ENCODE results near the gene PACSIN2. TPM values are rescaled to one million over a fixed set of nuclear protein-coding genes. Genes with fewer than 3 reads are reported as not detected.
A peak's percentile ranks its signal among the peaks of the same experiment; 100 is the strongest.

The PACSIN2 gene
- total RNA-seq, 1 donor from 2014 or later: 61.0 TPM

GRCh38 chr22:42855721-42856120 lies 159.2 kb downstream of the PACSIN2 start:
- peaks cover 1% of the 10 kb centered on the region for H3K36me3 Mint-ChIP-seq (ENCODE audit: insufficient read depth)
- H3K27ac Mint-ChIP-seq: peak overlapping the region; percentile 95

DNA sequence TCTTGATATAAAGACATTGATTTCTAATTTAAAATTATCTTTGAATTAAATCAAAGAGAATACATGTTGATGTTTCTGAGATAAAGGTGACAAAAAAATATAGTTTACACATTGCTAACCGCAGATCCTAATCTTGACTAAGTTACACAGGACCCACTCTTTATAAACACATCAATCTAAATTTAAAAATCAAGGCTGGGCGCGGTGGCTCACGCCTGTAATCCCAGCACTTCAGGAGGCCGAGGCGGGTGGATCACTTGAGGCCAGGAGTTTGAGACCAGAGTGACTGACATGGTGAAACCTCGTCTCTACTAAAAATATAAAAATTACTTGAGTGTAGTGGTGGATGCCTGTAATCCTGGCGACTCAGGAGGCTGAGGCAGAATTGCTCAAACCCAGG lies 159.7 kb downstream of the PACSIN2 start:
- no peaks in the 10 kb centered on the region for H3K9me3 Mint-ChIP-seq (ENCODE audit: low read depth)
- peaks cover 1% of the 10 kb centered on the region for H3K36me3 Mint-ChIP-seq (ENCODE audit: insufficient read depth)
- peak overlapping the region; percentile 44 for H3K4me3 Mint-ChIP-seq (ENCODE audit: low read depth)
- TF ChIP-seq, protein P1, sequence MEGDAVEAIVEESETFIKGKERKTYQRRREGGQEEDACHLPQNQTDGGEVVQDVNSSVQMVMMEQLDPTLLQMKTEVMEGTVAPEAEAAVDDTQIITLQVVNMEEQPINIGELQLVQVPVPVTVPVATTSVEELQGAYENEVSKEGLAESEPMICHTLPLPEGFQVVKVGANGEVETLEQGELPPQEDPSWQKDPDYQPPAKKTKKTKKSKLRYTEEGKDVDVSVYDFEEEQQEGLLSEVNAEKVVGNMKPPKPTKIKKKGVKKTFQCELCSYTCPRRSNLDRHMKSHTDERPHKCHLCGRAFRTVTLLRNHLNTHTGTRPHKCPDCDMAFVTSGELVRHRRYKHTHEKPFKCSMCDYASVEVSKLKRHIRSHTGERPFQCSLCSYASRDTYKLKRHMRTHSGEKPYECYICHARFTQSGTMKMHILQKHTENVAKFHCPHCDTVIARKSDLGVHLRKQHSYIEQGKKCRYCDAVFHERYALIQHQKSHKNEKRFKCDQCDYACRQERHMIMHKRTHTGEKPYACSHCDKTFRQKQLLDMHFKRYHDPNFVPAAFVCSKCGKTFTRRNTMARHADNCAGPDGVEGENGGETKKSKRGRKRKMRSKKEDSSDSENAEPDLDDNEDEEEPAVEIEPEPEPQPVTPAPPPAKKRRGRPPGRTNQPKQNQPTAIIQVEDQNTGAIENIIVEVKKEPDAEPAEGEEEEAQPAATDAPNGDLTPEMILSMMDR (IDR thresholded peaks at IDR 0.05; ENCODE audit: unreplicated experiment): no peak
- no peaks in the 10 kb centered on the region for H3K27me3 Mint-ChIP-seq
- H3K4me1 Mint-ChIP-seq (ENCODE audit: low read depth): peaks cover 5% of the 10 kb centered on the region
- no peak for DNase-seq (ENCODE audit: low spot score, unreplicated experiment)
- no peak overlapping the region for H3K27ac Mint-ChIP-seq

More at GRCh38 chr22:42855721-42856120, 159.2 kb downstream of the PACSIN2 start:
- Mint-ChIP-seq H3K9me3 (ENCODE audit: low read depth) (no peaks in the 10 kb centered on the region), H3K4me3 (ENCODE audit: low read depth) (peak overlapping the region; percentile 81), H3K27me3 (no peaks in the 10 kb centered on the region), H3K4me1 (ENCODE audit: low read depth) (peaks cover 2% of the 10 kb centered on the region)
- no peak for DNase-seq (ENCODE audit: low spot score, unreplicated experiment)
- TF ChIP-seq, protein P1 (IDR thresholded peaks at IDR 0.05; ENCODE audit: unreplicated experiment): no peak

- Mint-ChIP-seq H3K27me3 (no peaks in the 10 kb centered on the region), H3K27ac (no peak overlapping the region), H3K4me3 (ENCODE audit: low read depth) (no peak overlapping the region), H3K36me3 (ENCODE audit: insufficient read depth) (peaks cover 13% of the 10 kb centered on the region), H3K4me1 (ENCODE audit: low read depth) (peaks cover 2% of the 10 kb centered on the region), H3K9me3 (ENCODE audit: low read depth) (no peaks in the 10 kb centered on the region)
- TF ChIP-seq, protein P1 (IDR thresholded peaks at IDR 0.05; ENCODE audit: unreplicated experiment): no peak
- no peak for DNase-seq (ENCODE audit: low spot score, unreplicated experiment)
Observed at GRCh38 chr22:42848941-42849550, 165.9 kb downstream of the PACSIN2 start.

DNA sequence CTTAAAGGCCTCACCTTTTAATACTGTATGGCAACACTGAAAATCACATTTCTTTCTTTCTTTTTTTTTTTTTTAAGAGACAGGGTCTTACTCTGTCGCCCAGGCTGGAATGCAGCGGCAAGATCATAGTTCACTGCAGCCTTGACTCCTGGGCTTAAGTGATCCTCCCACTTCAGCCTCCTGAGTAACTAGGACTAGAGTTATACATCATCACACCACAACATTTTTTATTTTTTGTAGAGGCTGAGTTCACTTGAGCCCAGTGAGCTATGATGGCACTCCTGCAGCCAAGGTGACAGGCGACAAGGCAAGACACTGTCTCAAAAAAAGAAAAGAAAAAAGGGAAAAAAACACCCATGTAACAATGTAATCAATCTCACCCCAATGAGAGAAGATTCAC lies 167.8 kb downstream of the PACSIN2 start:
- TF ChIP-seq, protein P1 (IDR thresholded peaks at IDR 0.05; ENCODE audit: unreplicated experiment): no peak
- DNase-seq (ENCODE audit: low spot score, unreplicated experiment): no peak
- H3K27ac Mint-ChIP-seq: no peak overlapping the region
- H3K4me3 Mint-ChIP-seq (ENCODE audit: low read depth): no peak overlapping the region
- no peaks in the 10 kb centered on the region for H3K27me3 Mint-ChIP-seq
- H3K36me3 Mint-ChIP-seq (ENCODE audit: insufficient read depth): peaks cover 14% of the 10 kb centered on the region
- peaks cover 2% of the 10 kb centered on the region for H3K4me1 Mint-ChIP-seq (ENCODE audit: low read depth)
- no peaks in the 10 kb centered on the region for H3K9me3 Mint-ChIP-seq (ENCODE audit: low read depth)

DNA sequence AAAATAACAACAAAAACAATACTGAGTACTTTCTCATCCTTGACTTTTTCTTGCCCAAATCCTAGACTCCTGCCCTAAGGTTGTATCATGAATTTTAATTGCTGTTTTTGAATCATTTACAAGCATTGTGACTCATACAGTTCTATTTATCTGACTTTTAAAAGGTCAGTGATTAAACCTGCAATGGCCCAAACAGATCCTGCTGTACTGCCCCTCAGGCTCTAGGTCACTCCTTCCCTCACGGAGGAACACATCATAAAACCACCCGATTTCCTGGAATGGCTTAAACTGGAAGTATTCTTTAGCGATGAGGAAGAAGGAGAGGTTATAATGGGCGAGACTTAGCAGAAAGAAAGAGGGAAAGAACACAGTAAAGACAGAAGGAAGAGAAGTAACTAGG lies 170.2 kb downstream of the PACSIN2 start:
- TF ChIP-seq, protein P1 (IDR thresholded peaks at IDR 0.05; ENCODE audit: unreplicated experiment): no peak
- Mint-ChIP-seq H3K27ac (peak overlapping the region; percentile 53), H3K27me3 (no peaks in the 10 kb centered on the region), H3K4me3 (ENCODE audit: low read depth) (no peak overlapping the region), H3K9me3 (ENCODE audit: low read depth) (no peaks in the 10 kb centered on the region), H3K36me3 (ENCODE audit: insufficient read depth) (peaks cover 24% of the 10 kb centered on the region), H3K4me1 (ENCODE audit: low read depth) (no peaks in the 10 kb centered on the region)
- DNase-seq (ENCODE audit: low spot score, unreplicated experiment): no peak
